Measurements from ENCODE around the gene CEP85L.
A peak's percentile ranks its signal among the peaks of the same experiment; 100 is the strongest.

Gene CEP85L

DNA sequence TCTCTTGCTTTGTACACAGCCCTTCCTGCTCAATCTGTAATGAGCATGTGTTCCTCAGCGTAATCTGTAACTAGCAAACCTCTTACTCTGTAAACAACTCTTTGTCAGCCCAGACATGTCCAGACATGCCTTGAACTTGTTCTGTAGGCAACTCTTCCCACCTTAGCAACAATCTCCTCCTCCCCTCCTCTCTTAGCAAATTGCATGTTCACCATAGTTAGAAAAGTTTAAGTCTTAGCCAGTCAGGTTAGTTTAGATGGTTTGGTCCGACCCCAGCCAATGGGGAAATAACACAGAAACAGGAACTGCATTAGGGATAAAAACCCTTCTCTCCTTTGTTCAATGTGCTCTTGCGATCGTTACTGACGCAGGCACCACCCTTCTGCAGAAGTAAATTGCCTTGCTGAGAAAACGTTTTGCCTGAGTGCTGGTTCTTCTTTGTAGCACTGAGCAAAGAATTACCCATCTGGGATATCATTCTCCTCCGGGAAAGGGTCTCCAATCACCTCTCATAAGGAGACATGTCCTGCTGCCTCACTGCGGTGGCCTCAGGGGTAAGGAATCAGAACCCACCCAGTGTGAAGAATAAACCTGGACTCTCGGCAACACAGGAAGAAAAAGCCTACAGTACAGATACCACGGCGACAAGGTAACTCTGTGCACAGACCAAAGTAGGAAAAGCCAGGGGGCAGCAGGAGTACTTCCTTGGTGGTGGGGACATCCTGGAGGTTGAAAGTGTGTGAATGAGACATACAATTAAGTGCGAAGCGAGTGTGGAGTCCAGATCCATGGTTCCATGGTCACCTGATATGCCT, 77.1 kb downstream of the CEP85L start:
- no peak for DNase-seq

DNA sequence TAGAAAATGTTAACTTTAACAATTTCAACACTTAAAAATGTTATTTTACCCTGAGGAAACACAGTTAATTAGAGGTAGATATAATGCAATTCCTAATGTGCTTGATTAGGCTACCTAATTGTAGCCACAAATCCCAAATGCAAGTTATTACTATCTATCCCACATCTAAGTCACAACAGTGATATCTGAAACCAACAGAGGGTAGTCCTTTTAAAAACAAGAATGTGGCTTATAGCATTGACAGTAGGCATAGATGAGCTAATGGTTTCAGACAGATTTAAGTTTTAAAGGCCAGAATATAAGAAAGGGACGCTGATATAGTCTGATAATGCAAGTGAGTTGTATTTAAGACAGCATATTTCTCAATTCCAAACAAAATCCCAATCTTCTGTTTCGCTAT, 80.3 kb downstream of the CEP85L start:
- no peak for DNase-seq

DNA sequence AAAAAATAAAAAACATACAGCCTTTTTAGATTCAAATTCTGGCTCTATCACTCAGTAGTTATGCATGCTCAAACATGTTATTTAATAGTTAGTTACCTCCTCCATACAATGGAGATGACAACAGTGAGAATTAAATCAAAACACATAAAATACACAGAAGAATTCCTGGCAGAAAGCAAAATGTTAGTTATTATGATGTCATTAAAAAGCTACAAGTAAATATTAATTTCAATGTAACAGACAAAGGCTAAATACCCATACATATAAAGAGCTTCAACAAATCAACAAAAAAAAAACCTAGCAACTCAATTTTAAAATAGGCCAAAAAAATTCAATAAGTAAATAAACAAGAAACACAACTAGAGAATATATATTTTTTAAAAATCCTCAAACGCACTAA, 81.9 kb downstream of the CEP85L start:
- DNase-seq = no peak

DNA sequence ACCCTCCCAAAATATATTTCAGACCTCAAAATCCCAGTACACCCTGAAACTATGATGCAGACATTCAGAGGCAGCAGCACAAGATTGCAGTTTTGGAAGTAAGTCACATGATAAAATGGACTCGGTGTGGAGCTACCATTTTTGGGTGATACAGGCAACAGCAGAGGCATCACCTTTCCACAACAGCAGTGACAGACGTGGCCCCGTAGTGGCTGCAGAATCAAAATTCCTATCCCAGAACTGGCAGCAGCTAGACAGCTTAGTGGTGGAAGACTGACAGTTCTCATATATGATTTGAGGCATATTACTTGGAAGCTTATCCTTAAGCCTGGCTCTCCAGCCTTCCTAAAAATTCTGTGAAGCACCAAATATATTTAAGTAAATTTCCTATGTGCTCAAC, 83.4 kb downstream of the CEP85L start:
- no peak for DNase-seq

DNA sequence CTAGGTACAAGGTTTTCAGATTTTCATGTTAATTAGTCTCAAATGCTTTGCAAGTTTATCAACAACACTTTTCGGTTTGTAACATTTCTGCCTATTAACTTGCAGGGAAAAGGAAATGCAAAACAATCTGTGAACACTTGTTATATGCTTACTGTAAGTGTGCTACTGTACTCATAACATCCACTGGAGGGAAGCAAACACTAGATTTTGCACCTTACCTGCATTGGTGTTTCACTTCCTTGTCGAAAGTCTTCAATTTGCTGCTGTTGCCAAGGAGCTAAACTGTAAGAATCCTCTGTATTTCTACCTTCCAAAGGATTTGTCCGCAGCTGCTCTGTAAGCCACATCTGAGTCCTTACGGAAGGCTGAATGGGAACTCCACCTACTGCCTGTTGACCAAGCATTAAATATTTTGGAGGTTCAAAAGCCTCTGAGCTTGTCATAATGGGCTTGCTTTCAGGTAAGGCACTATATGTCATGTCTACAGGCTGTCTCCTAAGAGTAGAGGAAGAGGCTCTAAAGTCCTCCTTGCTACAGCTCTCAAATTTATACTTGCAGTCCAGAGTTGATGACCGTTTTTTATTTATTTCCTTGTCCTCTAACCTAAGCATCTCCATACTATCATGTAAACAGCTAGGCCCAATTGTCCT, 86.0 kb downstream of the CEP85L start:
- peak; percentile 67 for DNase-seq

DNA sequence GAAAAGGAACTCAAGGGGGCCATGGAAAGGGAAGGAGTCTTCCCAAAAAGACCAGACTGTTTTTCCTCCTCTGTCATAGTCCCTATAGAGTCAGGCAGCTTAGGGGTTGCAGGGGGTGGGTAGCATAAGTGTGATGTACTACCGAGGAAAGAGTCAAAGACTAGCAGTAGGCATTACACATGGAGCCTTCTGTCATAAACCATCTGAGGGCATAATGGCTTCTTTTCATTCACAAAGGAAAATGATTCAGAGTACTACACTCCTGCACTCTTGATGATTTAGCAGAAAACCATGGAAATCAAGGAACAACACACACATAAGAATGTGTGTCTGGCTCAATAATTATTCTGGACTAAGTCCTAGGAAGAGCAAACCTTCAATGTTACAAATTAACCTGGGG, 88.4 kb downstream of the CEP85L start:
- no peak for DNase-seq

DNA sequence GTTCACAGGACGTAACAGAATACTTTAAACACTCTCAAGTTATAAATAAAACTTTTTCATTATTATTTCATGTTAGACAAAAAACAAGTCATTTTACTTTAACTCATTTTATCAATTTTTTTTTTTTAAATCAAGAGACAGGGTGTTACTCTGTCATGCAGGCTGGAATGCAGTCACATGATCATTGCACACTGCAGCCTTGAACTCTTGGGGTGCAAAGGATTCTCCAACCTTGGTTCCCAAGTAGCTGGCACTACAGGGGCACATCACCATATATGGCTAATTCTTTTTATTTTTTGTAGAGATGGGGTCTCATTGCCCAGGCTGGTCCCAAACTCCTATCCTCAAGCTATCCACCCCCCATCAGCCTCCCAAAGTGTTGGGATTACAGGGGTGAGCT, 89.1 kb downstream of the CEP85L start:
- no peak for DNase-seq

DNA sequence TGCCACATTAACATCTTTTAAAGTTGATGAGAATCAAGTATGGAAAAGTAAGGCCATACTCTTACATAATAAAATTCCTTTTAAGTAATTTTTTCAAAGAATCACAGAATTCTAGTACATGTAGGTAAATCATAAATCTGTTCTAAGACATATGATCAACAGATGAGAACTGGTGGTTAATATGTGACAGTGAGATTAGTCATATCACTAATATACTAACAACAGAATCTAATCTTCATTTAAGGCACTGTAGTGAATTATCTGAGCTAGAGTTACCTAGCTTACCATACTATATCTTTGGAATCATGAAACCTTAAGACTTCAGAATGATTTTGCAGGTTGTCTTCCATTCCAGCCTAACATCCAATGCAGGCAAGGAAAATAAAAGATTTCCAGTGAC, 91.7 kb downstream of the CEP85L start:
- DNase-seq = peak; percentile 22

DNA sequence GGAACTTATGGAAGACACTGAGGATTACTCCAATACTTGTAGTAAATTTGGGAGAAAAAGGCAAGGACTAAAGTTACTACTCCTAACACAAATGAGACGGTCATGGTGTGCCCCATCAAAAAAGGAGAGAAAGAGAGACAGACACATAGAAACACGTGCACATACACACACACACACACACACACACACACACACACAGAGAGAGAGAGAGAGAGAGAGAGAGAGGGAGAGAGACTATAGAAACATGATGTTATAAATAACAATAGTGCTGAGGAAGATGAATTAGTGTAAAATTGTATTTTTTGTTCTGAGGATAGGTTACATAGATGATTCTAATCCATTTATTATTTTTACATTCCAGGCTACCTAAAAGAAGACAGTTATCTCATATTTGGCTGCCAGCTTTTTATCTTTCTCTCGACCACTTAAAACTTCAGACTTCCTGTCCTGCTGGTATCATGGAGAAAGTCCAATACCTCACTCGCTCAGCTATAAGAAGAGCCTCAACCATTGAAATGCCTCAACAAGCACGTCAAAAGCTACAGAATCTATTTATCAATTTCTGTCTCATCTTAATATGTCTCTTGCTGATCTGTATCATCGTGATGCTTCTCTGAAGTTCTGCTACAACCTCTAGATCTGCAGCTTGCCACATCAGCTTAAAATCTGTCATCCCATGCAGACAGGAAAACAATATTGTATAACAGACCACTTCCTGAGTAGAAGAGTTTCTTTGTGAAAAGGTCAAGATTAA, 92.8 kb downstream of the CEP85L start:
- peak; percentile 85 for DNase-seq

DNA sequence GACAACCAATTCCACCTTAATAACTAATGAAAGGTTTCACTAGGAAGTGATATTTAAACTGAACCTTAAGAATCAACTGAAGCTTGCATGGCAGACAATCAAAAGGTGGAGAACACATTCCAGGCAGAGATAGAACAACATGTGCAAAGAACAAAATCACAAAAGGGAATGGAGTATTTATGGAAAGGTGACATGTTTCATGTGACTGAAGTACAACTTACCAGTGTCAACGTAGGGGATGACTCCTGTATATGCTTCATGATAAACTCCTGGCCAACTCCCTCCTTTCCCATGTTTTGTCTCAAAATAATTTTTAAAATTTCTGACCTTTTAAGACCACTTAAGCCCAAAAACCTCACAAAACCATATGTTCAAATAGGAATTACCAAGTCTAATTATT, 96.7 kb downstream of the CEP85L start:
- no peak for DNase-seq

DNA sequence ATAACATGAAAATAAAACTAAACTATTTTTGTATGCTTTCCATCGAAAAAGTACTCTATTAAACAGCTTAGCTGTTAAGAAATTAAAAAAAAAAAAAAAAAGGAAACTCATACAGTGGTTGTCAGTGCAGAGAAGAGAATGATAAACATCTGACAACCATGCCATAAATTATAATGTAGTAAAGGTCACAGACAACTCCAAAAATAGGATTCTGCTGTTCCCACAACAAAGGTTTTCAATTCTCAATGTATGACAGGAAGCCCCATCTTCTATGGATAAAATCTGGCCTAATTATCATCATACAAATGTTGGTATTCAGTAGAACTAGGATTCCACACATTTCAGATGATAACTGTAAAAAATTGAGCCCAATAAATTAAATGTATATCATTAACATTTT, 98.3 kb downstream of the CEP85L start:
- DNase-seq = no peak

DNA sequence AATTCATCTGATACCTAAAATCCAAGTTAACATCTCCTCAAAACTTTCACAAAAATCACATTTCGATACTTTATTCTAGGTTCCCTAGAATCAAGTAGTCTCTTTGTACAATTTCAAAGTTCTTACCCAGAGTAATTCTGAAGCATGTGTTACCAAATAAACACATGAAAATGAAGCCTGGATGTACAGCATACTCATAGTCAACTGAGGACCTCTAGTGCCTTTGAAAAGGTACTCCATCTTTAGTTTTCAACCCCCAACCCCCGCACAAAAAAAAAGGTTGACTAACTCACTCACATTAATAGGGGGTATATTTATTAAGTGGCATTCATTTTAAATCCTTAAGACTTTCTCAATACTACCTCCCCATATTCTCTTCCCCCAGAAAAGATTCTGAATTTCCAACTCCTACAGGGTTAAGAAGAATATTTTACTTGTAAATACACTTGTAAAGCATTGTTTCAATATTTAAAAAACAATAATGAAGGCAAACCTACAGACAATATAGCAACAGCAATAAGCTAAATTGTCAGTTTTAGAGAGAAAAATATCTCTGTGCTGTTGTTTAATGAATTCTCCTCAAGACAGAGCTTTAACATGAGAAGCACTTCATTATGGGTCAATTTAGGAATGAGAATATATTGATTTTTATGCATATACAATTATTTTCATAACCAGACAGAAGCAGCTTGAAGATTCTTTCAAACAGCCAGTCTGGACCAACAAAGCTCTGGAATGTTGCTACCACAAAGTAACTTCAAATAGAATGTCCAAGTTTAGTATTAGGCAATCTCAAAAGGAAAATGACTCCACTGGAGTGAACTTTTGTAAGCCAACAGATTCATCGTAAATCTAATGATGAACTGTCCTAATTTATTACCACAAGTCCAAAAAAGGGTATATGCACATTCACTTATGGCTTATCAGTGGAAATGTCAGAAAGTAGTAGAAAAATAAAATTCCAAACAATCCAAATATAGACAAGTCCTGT, 100.0 kb downstream of the CEP85L start:
- peak; percentile 52 for DNase-seq

DNA sequence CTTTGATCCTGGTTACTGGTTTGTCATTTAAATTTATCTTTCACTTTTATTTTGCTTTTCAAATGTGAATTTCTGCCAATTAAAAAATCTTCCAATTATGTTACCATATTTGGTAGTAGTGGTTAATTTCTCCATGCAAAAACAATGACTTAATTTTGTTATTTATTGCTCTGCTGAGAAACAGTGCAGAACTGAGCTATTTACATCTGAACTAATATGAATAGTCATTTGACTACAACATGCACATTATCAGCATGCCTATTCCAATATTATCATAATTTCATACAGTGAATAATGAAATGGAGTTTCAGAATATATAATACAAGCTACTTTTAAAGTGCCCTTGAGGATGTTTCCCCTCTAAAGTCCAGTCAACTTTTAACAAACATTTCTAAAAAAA, 102.8 kb downstream of the CEP85L start:
- DNase-seq = no peak

DNA sequence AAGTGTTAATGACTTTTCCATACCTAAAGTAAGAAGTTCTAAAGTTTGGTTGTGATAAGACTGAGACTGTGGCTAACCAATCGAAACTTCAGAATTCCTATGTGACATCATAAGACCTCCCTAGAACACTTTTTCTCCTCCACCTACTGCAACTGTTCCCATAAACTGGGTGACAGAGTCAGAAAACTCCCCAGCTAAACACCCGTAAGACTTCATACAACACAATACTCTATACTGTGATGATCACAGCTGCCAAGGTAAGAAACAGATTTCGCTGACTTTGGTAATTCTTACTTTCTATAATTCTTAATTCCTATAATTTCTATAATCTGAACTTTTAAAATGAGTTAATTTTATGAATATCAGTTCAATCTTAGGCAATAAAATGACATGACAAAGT, 103.3 kb downstream of the CEP85L start, which contains the start of gene PLN:
TSS of gene PLN (plus strand) at position 161 of the 400 bp plus-strand sequence. CDS start 10,626 bp downstream, outside the sequence.
- DNase-seq = no peak

DNA sequence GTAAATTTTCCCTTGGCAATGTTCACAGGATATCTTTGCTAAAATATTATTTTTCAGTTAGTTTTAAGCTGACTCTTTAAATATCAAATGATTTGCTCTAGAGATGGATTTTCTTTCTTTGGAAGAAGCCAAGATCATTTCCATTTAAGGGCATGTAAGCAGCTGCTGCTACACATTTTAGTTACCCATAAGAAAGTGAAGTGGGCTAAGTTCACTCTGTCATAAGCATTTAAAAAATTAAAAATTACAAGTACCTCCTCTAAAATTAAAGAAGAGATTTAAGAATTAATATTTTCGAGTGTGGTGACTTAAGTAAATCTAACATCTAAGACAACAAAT, 104.5 kb downstream of the CEP85L start:
- DNase-seq = no peak

DNA sequence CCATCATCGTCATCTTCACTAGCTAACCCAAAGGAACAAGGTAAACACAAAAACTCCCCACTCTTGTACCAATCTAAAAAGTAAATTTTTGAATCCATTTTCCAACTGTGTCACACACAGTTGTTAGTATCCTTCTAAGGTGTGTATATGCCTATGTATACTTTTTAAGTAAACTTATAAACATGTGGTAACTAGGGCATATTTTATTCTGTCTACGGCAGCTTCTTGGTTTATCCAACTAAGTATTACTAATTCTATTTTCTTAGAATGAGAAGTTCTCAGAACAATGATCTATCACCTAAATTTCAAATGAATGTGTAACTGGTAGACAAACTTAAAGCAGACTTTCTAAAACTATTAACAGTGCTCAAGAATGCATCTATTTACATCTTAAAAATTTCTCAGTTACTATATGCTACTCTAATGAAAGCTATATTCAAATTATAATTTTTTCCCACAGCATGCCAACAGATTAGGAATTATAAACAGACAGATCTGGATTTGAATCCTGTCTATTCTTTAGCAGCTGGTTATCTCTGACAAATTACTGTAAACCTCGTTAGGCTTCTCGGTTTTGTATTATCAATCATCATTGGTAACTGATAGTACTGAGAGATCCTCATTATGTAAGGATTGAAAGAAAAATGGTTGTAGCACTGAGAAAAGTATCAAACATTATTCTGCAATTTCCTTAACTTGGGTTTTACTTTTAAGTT, 105.1 kb downstream of the CEP85L start:
- DNase-seq = no peak

DNA sequence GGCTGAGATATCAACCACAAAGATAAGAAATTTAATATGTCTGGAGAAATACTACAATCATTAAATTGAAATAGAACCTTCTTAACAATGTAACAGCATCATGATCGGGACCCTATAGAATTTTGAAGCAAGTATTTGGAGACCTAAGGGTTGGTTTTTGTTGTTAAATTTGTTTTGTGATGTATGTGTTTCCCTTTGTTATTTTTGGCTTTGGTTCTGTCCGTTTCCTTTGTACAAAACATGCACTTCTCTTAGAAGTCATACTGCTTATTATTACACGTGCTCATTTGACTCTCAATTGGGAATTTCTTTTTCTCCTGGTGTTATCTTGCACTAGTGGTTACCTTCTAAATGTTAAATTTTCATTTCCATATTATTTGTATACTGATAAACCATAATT, 107.3 kb downstream of the CEP85L start:
- DNase-seq = no peak

DNA sequence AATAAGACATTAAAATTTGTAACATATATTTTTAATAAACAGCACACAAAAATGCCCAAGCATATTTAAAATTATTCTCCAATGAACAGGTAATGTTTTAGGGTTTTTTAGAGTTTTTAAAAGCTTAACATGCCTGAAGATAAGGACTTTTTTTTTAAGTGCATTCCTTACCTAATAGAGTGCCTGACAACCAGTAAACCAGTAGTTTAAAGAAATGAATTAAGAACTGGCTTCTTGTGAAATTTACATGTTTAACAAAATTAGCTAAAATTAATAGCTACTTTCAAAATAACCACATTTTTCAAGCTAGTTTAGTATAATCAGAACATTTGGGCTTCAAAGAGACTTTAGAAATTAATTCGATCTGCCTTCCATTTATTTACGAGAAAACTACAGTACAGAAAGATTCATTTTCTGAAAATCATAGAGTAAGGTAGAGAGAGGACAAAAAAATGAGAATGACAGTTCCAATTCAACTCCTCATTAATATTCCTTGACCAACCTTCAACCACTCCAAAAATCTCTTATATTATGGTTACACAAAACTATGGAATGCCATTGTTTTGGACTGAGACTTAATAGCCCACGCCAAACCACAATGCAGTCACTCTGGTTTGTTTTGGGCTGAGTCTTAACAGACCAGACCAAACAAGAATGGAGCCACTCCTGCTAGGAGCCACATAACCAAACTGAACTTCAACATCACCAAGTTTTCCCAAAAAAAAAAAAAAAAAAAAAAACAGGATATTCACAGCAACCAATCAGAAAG, 109.0 kb downstream of the CEP85L start:
- no peak for DNase-seq

DNA sequence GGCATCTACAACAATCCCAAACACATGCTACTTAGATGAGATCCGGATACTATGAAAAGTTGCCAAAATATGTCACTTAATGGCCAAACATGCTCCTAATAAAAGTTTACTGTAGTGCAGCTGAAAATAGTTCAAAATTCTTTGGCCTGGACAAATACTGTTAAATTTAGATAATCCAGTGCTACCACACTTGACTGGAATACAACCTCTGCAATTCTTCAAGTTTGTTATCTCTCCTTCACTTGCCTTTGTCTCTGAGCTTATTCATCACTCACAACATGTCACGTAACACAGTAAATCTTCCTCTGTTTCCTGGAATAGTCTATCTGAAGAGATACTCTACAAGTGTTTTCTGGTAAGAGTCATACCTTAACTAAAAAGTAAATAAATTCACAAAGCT, 113.8 kb downstream of the CEP85L start:
- no peak for DNase-seq

DNA sequence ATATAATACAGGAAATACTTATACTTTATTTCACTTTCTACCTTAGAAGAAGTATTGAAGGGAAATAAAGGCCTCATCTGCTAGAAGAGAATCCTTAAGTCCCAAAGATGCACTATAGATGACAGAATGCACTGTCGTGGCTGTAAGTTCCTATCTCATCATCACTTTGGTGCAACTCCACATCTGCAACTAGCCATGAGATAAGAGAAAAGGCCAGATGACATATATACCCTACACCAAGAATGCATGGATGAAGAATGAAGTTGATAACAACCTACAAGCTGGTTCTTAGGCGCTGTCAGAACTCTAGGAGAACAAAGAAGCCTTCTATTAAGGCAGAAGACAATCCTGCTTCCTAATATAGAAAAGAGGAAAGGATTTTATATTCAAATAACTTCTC, 114.9 kb downstream of the CEP85L start:
- no peak for DNase-seq

DNA sequence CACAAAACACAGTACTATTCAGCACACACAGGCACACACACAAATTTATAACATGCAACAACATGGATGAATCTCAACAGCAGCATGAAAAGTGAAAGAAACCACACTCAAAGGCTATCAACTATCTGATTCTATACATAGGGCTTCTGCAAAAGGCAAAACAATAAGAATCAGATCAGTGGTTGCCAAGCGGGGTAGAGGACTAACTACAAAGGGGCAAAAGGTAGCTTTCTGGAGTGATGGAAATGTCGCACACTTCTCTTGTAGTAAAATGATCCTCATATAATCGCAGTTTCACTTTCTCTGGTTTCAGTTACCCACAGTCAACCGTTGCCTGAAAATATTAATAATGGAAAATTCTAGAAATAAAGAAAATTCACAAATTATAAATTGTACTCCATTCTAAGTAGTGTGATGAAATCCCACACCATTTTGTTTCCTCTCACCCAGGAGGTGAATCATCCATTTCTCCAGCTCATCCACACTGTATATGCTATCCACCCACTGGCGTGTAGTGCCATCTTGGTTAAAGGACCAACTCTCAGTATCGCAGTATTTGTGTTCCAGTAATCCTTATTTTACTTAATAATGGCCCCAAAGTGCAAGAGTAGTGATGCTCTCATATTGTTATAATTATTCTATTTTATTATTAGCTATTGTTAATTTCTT, 116.1 kb downstream of the CEP85L start:
- no peak for DNase-seq

All from CD4-positive, alpha-beta T cell treated with Interleukin-4 for 4 hours (primary cell).